Stomach (tissue), 4 donors: ENCODE results near the gene DLGAP1.

Experiments used
- CTCF ChIP-seq, 7 experiments: fragments of 450-650 bp in 4 of 7; fragments of 200-600 bp in 3 of 7; sonication (generic) in 3 of 7; IDR thresholded peaks; one replicate each; pipeline ENCODE4 v1.5.1; 2016 to 2019; ENCODE audit warnings: antibody characterized with exemption in 7 of 7, control low read depth in 2 of 7, mild to moderate bottlenecking in 1 of 7
- POLR2A ChIP-seq, 4 donors: fragments of 450-650 bp; IDR thresholded peaks; one replicate each; pipeline ENCODE4 v1.6.1; 2016; ENCODE audit warnings: antibody characterized with exemption in 4 of 4, control low read depth in 2 of 4, mild to moderate bottlenecking in 1 of 4, moderate library complexity in 1 of 4

DNA sequence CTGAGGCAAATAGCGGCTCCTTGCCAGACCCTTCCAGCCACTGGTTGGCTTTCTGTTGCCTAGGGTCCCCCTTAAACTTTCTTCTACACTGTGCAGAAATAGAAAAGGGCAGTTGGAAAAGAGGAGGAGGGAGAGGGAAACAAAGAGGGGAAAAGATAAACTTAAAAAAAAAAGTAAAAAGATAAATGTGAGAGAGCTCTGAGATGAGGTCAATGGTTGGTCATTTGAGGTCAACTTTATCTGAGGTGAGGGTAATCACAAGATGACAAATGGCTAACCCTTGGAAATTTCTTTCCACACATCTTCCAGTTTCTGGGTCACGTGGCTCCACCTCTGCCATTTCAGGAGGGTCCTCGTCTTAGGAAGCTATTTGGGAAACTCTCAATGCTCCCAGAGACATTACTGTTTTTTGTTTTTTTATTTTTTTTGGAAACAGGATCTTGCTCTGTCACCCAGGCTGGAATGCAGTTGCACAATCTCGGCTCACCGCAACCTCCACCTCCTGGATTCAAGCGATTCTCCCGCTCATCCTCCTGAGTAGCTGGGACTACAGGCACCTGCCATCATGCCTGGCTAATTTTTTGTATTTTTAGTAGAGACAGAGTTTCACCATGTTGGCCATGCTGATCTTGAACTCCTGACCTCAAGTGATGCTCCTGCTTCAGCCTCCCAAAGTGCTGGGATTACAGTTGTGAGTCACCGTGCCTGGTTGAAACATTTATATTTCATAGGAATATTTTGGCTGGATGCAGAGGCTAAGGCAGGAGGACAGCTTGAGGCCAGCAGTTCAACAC is 805.3 kb downstream of the DLGAP1 start:
- TF ChIP-seq CTCF (IDR thresholded peaks at IDR 0.05) (no peak), POLR2A (IDR thresholded peaks at IDR 0.05) (no peak)
